ENCODE measurements around the gene LRRD1.
"Not testable (repeated sequence)": the region's sequence is repeated elsewhere in the genome, so short reads cannot be mapped to it uniquely, and the experiment has no call there.

The LRRD1 gene

GRCh38 chr7:92149736-92150239, 29.2 kb downstream of the LRRD1 start:
- no peak for TF ChIP-seq CTCF (IDR thresholded peaks at IDR 0.05)
- DNase-seq, result no peak
- Mint-ChIP-seq H3K4me3 (no peak overlapping the region), H3K27ac (no peak overlapping the region), H3K36me3 (ENCODE audit: low read depth) (no peaks in the 10 kb centered on the region), H3K4me1 (no peaks in the 10 kb centered on the region), H3K9me3 (no peaks in the 10 kb centered on the region), H3K27me3 (ENCODE audit: low read depth, poor library complexity) (peaks cover 8% of the 10 kb centered on the region)

GRCh38 chr7:92143192-92143880, 35.6 kb downstream of the LRRD1 start:
- H3K27me3 Mint-ChIP-seq (ENCODE audit: low read depth, poor library complexity), result not testable (repeated sequence)

GRCh38 chr7:92142791-92143190, 36.2 kb downstream of the LRRD1 start:
- not testable (repeated sequence) for H3K27ac Mint-ChIP-seq; DNase-seq; H3K27me3 Mint-ChIP-seq (ENCODE audit: low read depth, poor library complexity); H3K4me3 Mint-ChIP-seq; H3K4me1 Mint-ChIP-seq
- Mint-ChIP-seq H3K9me3 (peaks cover 39% of the 10 kb centered on the region), H3K36me3 (ENCODE audit: low read depth) (peaks cover 14% of the 10 kb centered on the region)

More at GRCh38 chr7:92143192-92143880, 35.6 kb downstream of the LRRD1 start:
- not testable (repeated sequence) for H3K4me3 Mint-ChIP-seq, H3K4me1 Mint-ChIP-seq, DNase-seq, H3K27ac Mint-ChIP-seq
- Mint-ChIP-seq H3K36me3 (ENCODE audit: low read depth) (peaks cover 14% of the 10 kb centered on the region), H3K9me3 (peaks cover 36% of the 10 kb centered on the region)

- no peak overlapping the region for H3K4me3 Mint-ChIP-seq
- H3K27ac Mint-ChIP-seq, result no peak overlapping the region
- peaks cover 9% of the 10 kb centered on the region for H3K27me3 Mint-ChIP-seq (ENCODE audit: low read depth, poor library complexity)
- peaks cover 44% of the 10 kb centered on the region for H3K9me3 Mint-ChIP-seq
- H3K4me1 Mint-ChIP-seq, result peaks cover 8% of the 10 kb centered on the region
- H3K36me3 Mint-ChIP-seq (ENCODE audit: low read depth), result peaks cover 14% of the 10 kb centered on the region
- no peak for DNase-seq
- TF ChIP-seq CTCF (IDR thresholded peaks at IDR 0.05), result no peak
These were observed 37.8 kb downstream of the LRRD1 start for GRCh38 chr7:92141161-92141560.

- no peak for TF ChIP-seq CTCF (IDR thresholded peaks at IDR 0.05)
- Mint-ChIP-seq H3K4me3 (no peak overlapping the region), H3K27ac (peak overlapping the region; percentile 75), H3K4me1 (peaks cover 33% of the 10 kb centered on the region), H3K27me3 (ENCODE audit: low read depth, poor library complexity) (peaks cover 9% of the 10 kb centered on the region), H3K9me3 (peaks cover 35% of the 10 kb centered on the region), H3K36me3 (ENCODE audit: low read depth) (peaks cover 10% of the 10 kb centered on the region)
- peak; percentile 16 for DNase-seq
These were observed 41.4 kb downstream of the LRRD1 start for GRCh38 chr7:92137557-92137956.

- no peak for TF ChIP-seq CTCF (IDR thresholded peaks at IDR 0.05)
- Mint-ChIP-seq H3K9me3 (peaks cover 23% of the 10 kb centered on the region), H3K4me3 (peak overlapping the region; percentile 92), H3K4me1 (peaks cover 55% of the 10 kb centered on the region), H3K27me3 (ENCODE audit: low read depth, poor library complexity) (peaks cover 9% of the 10 kb centered on the region), H3K27ac (peak overlapping the region; percentile 100), H3K36me3 (ENCODE audit: low read depth) (peaks cover 16% of the 10 kb centered on the region)
- peak; percentile 38 for DNase-seq
These were observed 43.7 kb downstream of the LRRD1 start for GRCh38 chr7:92135052-92135889.
